ENCODE results near the gene FDX2. TPM values are rescaled to one million over a fixed set of nuclear protein-coding genes. Genes with fewer than 3 reads are reported as not detected.
A peak's percentile ranks its signal among the peaks of the same experiment; 100 is the strongest.

FDX2 gene
- total and polyA plus RNA-seq, 2 of the 8 experiments (the other 6 are each of a cell fraction or from before 2014, with no cell fraction given): 27.0 to 64.4 TPM

DNA sequence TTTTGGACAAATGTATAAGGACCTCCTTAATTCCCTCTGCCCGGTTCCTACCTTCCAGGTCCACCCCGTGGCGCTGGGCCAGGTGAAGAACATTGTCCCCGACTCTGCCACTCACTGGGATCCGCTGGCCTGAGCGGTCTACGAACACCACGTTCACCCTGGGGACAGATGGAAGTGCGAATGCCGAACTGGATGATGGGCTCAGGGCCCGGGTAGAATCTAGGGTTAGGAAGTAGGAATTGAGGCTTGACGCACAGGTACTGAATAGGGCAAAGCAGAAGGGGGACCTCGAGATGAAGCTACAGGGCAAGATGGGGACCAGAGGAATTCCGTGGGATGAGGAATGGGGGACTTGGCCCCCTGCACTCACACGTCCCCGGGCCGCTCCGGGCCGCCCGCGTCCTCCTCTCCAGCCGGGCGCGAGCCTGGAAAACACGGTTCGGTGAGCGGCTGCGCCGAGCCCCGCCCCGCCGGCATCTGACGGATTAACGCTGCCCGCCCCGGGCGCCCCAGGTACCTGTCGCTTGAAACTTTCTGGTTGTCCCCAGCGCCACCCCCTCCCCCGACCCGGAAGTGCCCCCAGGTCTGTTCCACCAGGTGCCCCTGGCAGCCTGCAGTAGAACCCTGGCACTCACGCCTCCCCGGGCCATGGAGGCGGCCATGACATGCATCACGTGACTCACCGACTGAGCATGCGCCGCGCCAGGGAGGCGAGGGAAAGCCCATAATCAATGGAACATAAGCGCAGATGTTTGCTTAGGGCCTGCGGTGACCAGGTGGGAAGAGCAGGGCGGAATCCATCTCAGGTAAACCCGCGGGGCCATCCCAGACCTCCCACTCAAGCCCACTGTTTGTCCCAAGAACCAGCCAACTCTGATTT lies at the start of gene FDX2 (continued):
- TF ChIP-seq, protein P1, sequence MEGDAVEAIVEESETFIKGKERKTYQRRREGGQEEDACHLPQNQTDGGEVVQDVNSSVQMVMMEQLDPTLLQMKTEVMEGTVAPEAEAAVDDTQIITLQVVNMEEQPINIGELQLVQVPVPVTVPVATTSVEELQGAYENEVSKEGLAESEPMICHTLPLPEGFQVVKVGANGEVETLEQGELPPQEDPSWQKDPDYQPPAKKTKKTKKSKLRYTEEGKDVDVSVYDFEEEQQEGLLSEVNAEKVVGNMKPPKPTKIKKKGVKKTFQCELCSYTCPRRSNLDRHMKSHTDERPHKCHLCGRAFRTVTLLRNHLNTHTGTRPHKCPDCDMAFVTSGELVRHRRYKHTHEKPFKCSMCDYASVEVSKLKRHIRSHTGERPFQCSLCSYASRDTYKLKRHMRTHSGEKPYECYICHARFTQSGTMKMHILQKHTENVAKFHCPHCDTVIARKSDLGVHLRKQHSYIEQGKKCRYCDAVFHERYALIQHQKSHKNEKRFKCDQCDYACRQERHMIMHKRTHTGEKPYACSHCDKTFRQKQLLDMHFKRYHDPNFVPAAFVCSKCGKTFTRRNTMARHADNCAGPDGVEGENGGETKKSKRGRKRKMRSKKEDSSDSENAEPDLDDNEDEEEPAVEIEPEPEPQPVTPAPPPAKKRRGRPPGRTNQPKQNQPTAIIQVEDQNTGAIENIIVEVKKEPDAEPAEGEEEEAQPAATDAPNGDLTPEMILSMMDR (IDR thresholded peaks at IDR 0.05; ENCODE audit: control extremely low read depth in 1 of 3, insufficient read depth in 1 of 3, low read depth in 1 of 3, low read length in 3 of 3): no peak
- no peak for TF ChIP-seq JUND (IDR thresholded peaks at IDR 0.05; ENCODE audit: low read length)
- no peak for TF ChIP-seq MAFK (IDR thresholded peaks at IDR 0.05; ENCODE audit: low read depth, low read length)
- peak in 1 of 2 experiments; percentile 4; a peak in 1 of 4 replicates for TF ChIP-seq RAD21 (IDR thresholded peaks at IDR 0.05 in 1 of 2, conservative IDR thresholded peaks at IDR 0.05 in 1 of 2; ENCODE audit: low read depth in 2 of 2, low read length in 2 of 2)
- TF ChIP-seq NRF1 (IDR thresholded peaks at IDR 0.05; ENCODE audit: low read depth, low read length): peak; percentile 70
- no peak for TF ChIP-seq POU5F1 (IDR thresholded peaks at IDR 0.05; ENCODE audit: low read depth, low read length)
- TF ChIP-seq BACH1 (IDR thresholded peaks at IDR 0.05; ENCODE audit: low read length): no peak
- no peak for TF ChIP-seq EP300 (IDR thresholded peaks at IDR 0.05; ENCODE audit: borderline replicate concordance in 1 of 2, low read depth in 2 of 2, low read length in 2 of 2)
- peak; percentile 61 for TF ChIP-seq TBP (IDR thresholded peaks at IDR 0.05; ENCODE audit: low read depth, low read length)
- TF ChIP-seq SP4 (IDR thresholded peaks at IDR 0.05; ENCODE audit: low read length): no peak
- TF ChIP-seq POLR2A (IDR thresholded peaks at IDR 0.05; ENCODE audit: control extremely low read depth in 1 of 2, low read depth in 2 of 2, low read length in 2 of 2): peak; percentile 78 to 91
- no peak for TF ChIP-seq RFX5 (IDR thresholded peaks at IDR 0.05; ENCODE audit: borderline replicate concordance, low read depth, low read length)
- TF ChIP-seq CBX8 (IDR thresholded peaks at IDR 0.05; ENCODE audit: borderline replicate concordance, low read depth, low read length): no peak
- no peak for TF ChIP-seq ZNF274 (IDR thresholded peaks at IDR 0.05; ENCODE audit: borderline replicate concordance, extremely low read depth, low read length)
- TF ChIP-seq CEBPB (IDR thresholded peaks at IDR 0.05; ENCODE audit: low read depth, low read length): no peak
- no peak for TF ChIP-seq EGR1 (IDR thresholded peaks at IDR 0.05; ENCODE audit: borderline replicate concordance, low read depth, low read length)
- TF ChIP-seq BRCA1 (IDR thresholded peaks at IDR 0.05; ENCODE audit: low read depth, low read length): no peak
- TF ChIP-seq KDM5A (IDR thresholded peaks at IDR 0.05; ENCODE audit: low read length): peak; percentile 89
- no peak for TF ChIP-seq SRF (IDR thresholded peaks at IDR 0.05; ENCODE audit: low read depth, low read length)
- no peak for TF ChIP-seq TCF12 (IDR thresholded peaks at IDR 0.05; ENCODE audit: low read depth, low read length)
- TF ChIP-seq CREB1 (IDR thresholded peaks at IDR 0.05): no peak
- TF ChIP-seq SAP30 (IDR thresholded peaks at IDR 0.05; ENCODE audit: insufficient read depth, insufficient replicate concordance, low read length): peak; percentile 66
